HG03175 (cell line): ENCODE results near the gene UBA7.
A peak's percentile ranks its signal among the peaks of the same experiment; 100 is the strongest.
"Not testable (repeated sequence)": the region's sequence is repeated elsewhere in the genome, so short reads cannot be mapped to it uniquely, and the experiment has no call there.

Experiments
- ATAC-seq: cut with Tn5 transposase; IDR thresholded peaks from one replicate; pipeline ENCODE4 v1.9.1; 2021; ENCODE audit warnings: mild to moderate bottlenecking, moderate library complexity; ENCODE audit not compliant: unreplicated experiment

UBA7 gene

GRCh38 chr3:49813497-49814174, at the start of gene UBA7:
UBA7 (minus strand) TSS chr3:49813953; CDS start chr3:49813787, 166 bp downstream.
- peak; percentile 78 for ATAC-seq

- no peak for ATAC-seq
Measured at GRCh38 chr3:49859576-49860305, 46.0 kb upstream of the UBA7 start.

GRCh38 chr3:49856181-49857005, 42.6 kb upstream of the UBA7 start, which contains the start of gene TRAIP:
TRAIP (minus strand) TSS chr3:49856564; CDS start chr3:49856453, 111 bp downstream.
- peak; percentile 94 for ATAC-seq

GRCh38 chr3:49855662-49856061, 41.9 kb upstream of the UBA7 start:
- ATAC-seq = no peak

- no peak for ATAC-seq
Measured at GRCh38 chr3:49845694-49846093, 31.9 kb upstream of the UBA7 start.

GRCh38 chr3:49844464-49845183, 30.9 kb upstream of the UBA7 start:
- ATAC-seq = no peak

GRCh38 chr3:49842843-49843517, 29.2 kb upstream of the UBA7 start:
- ATAC-seq = no peak

GRCh38 chr3:49841806-49842205, 28.1 kb upstream of the UBA7 start:
- ATAC-seq = no peak

GRCh38 chr3:49841126-49841696, 27.5 kb upstream of the UBA7 start:
- ATAC-seq = no peak

GRCh38 chr3:49840388-49840787, 26.6 kb upstream of the UBA7 start:
- ATAC-seq = no peak

GRCh38 chr3:49839193-49839809, 25.5 kb upstream of the UBA7 start:
- peak; percentile 56 for ATAC-seq

GRCh38 chr3:49831341-49831740, 17.6 kb upstream of the UBA7 start:
- no peak for ATAC-seq

- ATAC-seq = no peak
Measured at GRCh38 chr3:49826016-49826415, 12.3 kb upstream of the UBA7 start.

- ATAC-seq = not testable (repeated sequence)
Measured at GRCh38 chr3:49823131-49823530, 9.4 kb upstream of the UBA7 start.

- ATAC-seq = no peak
Measured at GRCh38 chr3:49812916-49813496, 747 bp downstream of the UBA7 start.

- ATAC-seq = no peak
Measured at GRCh38 chr3:49807431-49808114, 6.2 kb downstream of the UBA7 start.

- ATAC-seq = no peak
Measured at GRCh38 chr3:49806850-49807249, 6.9 kb downstream of the UBA7 start.

- no peak for ATAC-seq
Measured at GRCh38 chr3:49805897-49806701, 7.7 kb downstream of the UBA7 start.
